Measurements from ENCODE around the gene HNRNPK. TPM values are rescaled to one million over a fixed set of nuclear protein-coding genes. Genes with fewer than 3 reads are reported as not detected.

The HNRNPK gene
- total and polyA plus RNA-seq, 2 of the 13 experiments (the other 11 are each of a cell fraction or from before 2014, with no cell fraction given): 321 to 712 TPM

DNA sequence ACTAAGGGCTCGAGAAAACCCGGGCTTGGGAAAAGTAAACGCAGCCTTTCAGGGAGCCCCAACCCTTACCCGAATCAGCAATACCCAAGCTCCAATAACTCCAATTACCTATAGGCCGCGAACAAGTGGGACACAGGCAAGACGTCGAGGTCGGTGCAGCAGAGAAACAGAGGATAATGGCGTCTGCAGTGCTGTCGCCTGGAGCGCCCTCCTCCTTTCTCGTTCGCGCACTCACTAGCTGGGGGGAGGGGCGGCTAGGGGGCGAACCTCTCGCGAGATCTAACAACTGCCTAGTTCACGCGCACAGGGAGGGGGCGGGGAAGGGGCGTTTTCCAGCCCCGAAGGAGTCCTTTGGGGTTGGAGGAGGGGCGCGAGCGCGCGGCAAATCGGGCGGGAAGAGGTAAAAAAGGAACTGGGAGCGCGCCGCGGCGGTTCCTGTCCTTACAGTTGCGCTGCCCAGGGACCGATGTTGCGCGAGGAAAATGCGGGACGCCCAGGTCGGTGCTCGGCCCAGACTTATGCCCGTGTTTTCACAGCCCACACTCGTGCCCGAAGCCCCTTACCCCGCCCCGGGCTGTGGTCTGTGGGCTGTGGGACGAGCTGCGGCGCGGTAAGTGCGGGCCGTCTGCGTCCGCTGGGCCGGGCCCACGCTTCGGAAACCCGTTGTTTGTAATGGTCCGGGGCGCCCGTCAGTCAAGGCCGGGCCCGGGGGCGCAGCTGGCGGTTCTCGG, 545 bp upstream of the HNRNPK start, which contains the start of gene RMI1 (continued):
- peak; percentile 64; the same call in 1 of the 2 replicates for TF ChIP-seq CREM (IDR thresholded peaks at IDR 0.05)
- TF ChIP-seq CREM (CRISPR knock-in tag; IDR thresholded peaks at IDR 0.05): no peak
- TF ChIP-seq, protein P1, sequence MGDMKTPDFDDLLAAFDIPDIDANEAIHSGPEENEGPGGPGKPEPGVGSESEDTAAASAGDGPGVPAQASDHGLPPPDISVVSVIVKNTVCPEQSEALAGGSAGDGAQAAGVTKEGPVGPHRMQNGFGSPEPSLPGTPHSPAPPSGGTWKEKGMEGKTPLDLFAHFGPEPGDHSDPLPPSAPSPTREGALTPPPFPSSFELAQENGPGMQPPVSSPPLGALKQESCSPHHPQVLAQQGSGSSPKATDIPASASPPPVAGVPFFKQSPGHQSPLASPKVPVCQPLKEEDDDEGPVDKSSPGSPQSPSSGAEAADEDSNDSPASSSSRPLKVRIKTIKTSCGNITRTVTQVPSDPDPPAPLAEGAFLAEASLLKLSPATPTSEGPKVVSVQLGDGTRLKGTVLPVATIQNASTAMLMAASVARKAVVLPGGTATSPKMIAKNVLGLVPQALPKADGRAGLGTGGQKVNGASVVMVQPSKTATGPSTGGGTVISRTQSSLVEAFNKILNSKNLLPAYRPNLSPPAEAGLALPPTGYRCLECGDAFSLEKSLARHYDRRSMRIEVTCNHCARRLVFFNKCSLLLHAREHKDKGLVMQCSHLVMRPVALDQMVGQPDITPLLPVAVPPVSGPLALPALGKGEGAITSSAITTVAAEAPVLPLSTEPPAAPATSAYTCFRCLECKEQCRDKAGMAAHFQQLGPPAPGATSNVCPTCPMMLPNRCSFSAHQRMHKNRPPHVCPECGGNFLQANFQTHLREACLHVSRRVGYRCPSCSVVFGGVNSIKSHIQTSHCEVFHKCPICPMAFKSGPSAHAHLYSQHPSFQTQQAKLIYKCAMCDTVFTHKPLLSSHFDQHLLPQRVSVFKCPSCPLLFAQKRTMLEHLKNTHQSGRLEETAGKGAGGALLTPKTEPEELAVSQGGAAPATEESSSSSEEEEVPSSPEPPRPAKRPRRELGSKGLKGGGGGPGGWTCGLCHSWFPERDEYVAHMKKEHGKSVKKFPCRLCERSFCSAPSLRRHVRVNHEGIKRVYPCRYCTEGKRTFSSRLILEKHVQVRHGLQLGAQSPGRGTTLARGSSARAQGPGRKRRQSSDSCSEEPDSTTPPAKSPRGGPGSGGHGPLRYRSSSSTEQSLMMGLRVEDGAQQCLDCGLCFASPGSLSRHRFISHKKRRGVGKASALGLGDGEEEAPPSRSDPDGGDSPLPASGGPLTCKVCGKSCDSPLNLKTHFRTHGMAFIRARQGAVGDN (CRISPR knock-in tag; IDR thresholded peaks at IDR 0.05): peak; percentile 79
- TF ChIP-seq, protein P2, sequence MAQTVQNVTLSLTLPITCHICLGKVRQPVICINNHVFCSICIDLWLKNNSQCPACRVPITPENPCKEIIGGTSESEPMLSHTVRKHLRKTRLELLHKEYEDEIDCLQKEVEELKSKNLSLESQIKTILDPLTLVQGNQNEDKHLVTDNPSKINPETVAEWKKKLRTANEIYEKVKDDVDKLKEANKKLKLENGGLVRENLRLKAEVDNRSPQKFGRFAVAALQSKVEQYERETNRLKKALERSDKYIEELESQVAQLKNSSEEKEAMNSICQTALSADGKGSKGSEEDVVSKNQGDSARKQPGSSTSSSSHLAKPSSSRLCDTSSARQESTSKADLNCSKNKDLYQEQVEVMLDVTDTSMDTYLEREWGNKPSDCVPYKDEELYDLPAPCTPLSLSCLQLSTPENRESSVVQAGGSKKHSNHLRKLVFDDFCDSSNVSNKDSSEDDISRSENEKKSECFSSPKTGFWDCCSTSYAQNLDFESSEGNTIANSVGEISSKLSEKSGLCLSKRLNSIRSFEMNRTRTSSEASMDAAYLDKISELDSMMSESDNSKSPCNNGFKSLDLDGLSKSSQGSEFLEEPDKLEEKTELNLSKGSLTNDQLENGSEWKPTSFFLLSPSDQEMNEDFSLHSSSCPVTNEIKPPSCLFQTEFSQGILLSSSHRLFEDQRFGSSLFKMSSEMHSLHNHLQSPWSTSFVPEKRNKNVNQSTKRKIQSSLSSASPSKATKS (CRISPR knock-in tag; IDR thresholded peaks at IDR 0.05): no peak
- TF ChIP-seq ZFP82 (CRISPR knock-in tag; IDR thresholded peaks at IDR 0.05; ENCODE audit: borderline replicate concordance): peak; percentile 96
- 0 out of 2 replicates have a peak, but pooled peaks have one; percentile 46 for TF ChIP-seq ZBTB8A (CRISPR knock-in tag; IDR thresholded peaks at IDR 0.05; ENCODE audit: borderline replicate concordance, low read depth)
- TF ChIP-seq ZNF552 (CRISPR knock-in tag; IDR thresholded peaks at IDR 0.05; ENCODE audit: borderline replicate concordance): peak; percentile 34; the same call in 1 of the 2 replicates
- peak; percentile 45 for TF ChIP-seq HNRNPK (IDR thresholded peaks at IDR 0.05; ENCODE audit: low read depth, low read length, poor library complexity, severe bottlenecking)
- no peak for TF ChIP-seq ZNF557 (CRISPR knock-in tag; IDR thresholded peaks at IDR 0.05)
- TF ChIP-seq, protein P3, sequence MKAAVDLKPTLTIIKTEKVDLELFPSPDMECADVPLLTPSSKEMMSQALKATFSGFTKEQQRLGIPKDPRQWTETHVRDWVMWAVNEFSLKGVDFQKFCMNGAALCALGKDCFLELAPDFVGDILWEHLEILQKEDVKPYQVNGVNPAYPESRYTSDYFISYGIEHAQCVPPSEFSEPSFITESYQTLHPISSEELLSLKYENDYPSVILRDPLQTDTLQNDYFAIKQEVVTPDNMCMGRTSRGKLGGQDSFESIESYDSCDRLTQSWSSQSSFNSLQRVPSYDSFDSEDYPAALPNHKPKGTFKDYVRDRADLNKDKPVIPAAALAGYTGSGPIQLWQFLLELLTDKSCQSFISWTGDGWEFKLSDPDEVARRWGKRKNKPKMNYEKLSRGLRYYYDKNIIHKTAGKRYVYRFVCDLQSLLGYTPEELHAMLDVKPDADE (CRISPR knock-in tag; IDR thresholded peaks at IDR 0.05): peak; percentile 51; the same call in 1 of the 2 replicates
- peak; percentile 61; the same call in 1 of the 2 replicates for TF ChIP-seq ZNF652 (CRISPR knock-in tag; IDR thresholded peaks at IDR 0.05; ENCODE audit: borderline replicate concordance, low read depth)
- TF ChIP-seq MEF2D (CRISPR knock-in tag; IDR thresholded peaks at IDR 0.05): peak; percentile 57; the same call in 1 of the 2 replicates
- peak; percentile 91 for TF ChIP-seq SAP130 (CRISPR knock-in tag; IDR thresholded peaks at IDR 0.05; ENCODE audit: low read depth)
- TF ChIP-seq ZMAT3 (CRISPR knock-in tag; conservative IDR thresholded peaks at IDR 0.05): 0 out of 2 replicates have a peak, but pooled peaks have one; percentile 14
- TF ChIP-seq GFI1 (CRISPR knock-in tag; IDR thresholded peaks at IDR 0.05; ENCODE audit: borderline replicate concordance): peak; percentile 46; the same call in 1 of the 2 replicates
- TF ChIP-seq, protein P4, sequence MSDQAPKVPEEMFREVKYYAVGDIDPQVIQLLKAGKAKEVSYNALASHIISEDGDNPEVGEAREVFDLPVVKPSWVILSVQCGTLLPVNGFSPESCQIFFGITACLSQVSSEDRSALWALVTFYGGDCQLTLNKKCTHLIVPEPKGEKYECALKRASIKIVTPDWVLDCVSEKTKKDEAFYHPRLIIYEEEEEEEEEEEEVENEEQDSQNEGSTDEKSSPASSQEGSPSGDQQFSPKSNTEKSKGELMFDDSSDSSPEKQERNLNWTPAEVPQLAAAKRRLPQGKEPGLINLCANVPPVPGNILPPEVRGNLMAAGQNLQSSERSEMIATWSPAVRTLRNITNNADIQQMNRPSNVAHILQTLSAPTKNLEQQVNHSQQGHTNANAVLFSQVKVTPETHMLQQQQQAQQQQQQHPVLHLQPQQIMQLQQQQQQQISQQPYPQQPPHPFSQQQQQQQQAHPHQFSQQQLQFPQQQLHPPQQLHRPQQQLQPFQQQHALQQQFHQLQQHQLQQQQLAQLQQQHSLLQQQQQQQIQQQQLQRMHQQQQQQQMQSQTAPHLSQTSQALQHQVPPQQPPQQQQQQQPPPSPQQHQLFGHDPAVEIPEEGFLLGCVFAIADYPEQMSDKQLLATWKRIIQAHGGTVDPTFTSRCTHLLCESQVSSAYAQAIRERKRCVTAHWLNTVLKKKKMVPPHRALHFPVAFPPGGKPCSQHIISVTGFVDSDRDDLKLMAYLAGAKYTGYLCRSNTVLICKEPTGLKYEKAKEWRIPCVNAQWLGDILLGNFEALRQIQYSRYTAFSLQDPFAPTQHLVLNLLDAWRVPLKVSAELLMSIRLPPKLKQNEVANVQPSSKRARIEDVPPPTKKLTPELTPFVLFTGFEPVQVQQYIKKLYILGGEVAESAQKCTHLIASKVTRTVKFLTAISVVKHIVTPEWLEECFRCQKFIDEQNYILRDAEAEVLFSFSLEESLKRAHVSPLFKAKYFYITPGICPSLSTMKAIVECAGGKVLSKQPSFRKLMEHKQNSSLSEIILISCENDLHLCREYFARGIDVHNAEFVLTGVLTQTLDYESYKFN (CRISPR knock-in tag; conservative IDR thresholded peaks at IDR 0.05): peak; percentile 49
- TF ChIP-seq ZZZ3 (CRISPR knock-in tag; IDR thresholded peaks at IDR 0.05; ENCODE audit: borderline replicate concordance): 0 out of 2 replicates have a peak, but pooled peaks have one; percentile 9

Measured in HepG2 (cell line).